IMR-90 (cell line): ENCODE results near the gene TECTB. TPM values are rescaled to one million over a fixed set of nuclear protein-coding genes. Genes with fewer than 3 reads are reported as not detected.

Source experiments
- ATAC-seq: fragments of 200-7000 bp; cut with Tn5 transposase; 2 replicates; pipeline ENCODE4 v1.9.1; 2020; ENCODE audit warnings: low read depth, mild to moderate bottlenecking, moderate library complexity
- BruUV-seq: library from RNA; stranded (reverse); fragments of 400-500 nt; replicated peaks from 2 replicates; lab custom pipeline; 2021; lab: Mats Ljungman, UMichigan
- CTCF ChIA-PET: fragments of 300-600 bp; formaldehyde crosslinking; extraction: SDS; loops from one replicate; lab custom pipeline; 2021; ENCODE audit warnings: antibody characterized with exemption; lab: Yijun Ruan, JAX
- POLR2A ChIA-PET: fragments of 300-600 bp; sonication (Branson Sonifier 250); formaldehyde crosslinking; loops from one replicate; lab custom pipeline; 2022; ENCODE audit warnings: antibody characterized with exemption; ENCODE audit not compliant: unreplicated experiment; lab: Charles Lee
- DNase-seq: peaks from one replicate; pipeline ENCODE4 v3.0.0; 2013
- H2AFZ ChIP-seq: replicated peaks from 2 replicates; pipeline ENCODE3; 2013; ENCODE audit warnings: low read length, mild to moderate bottlenecking; ENCODE audit not compliant: poor library complexity
- H2AK5ac ChIP-seq: 2 replicates; pipeline ENCODE4 v1.6.1; 2013; ENCODE audit warnings: low read depth, low read length, inconsistent platforms
- H2AK9ac ChIP-seq: replicated peaks from 2 replicates; pipeline ENCODE3; 2013; ENCODE audit warnings: mild to moderate bottlenecking, low read depth, low read length, moderate library complexity; ENCODE audit not compliant: poor library complexity
- H2BK120ac ChIP-seq: 2 replicates; pipeline ENCODE4 v1.6.1; 2013; ENCODE audit warnings: low read depth, low read length, inconsistent platforms
- H2BK15ac ChIP-seq: 3 replicates; pipeline ENCODE4 v1.6.1; 2013; ENCODE audit warnings: low read depth, low read length, inconsistent platforms
- H2BK20ac ChIP-seq: 2 replicates; pipeline ENCODE4 v1.6.1; 2013; ENCODE audit warnings: low read depth, mild to moderate bottlenecking, inconsistent platforms, low read length, moderate library complexity
- H2BK5ac ChIP-seq: 2 replicates; pipeline ENCODE4 v1.6.1; 2013; ENCODE audit warnings: mild to moderate bottlenecking, low read depth, low read length, inconsistent platforms; ENCODE audit not compliant: poor library complexity, severe bottlenecking
- H3K14ac ChIP-seq: replicated peaks from 2 replicates; pipeline ENCODE4 v1.6.1; 2013; ENCODE audit warnings: low read depth, low read length, inconsistent platforms
- H3K18ac ChIP-seq: 2 replicates; pipeline ENCODE4 v1.6.1; 2013; ENCODE audit warnings: low read depth, low read length, control low read depth
- H3K23ac ChIP-seq: 2 replicates; pipeline ENCODE4 v1.6.1; 2013; ENCODE audit warnings: low read depth, low read length, inconsistent platforms
- H3K27ac ChIP-seq: 2 replicates; pipeline ENCODE4 v1.5.1; 2013; ENCODE audit warnings: mild to moderate bottlenecking, control low read depth, low read length; ENCODE audit not compliant: insufficient read depth
- H3K27me3 ChIP-seq: 2 replicates; pipeline ENCODE4 v1.6.1; 2013; ENCODE audit warnings: low read length; ENCODE audit not compliant: control insufficient read depth, insufficient read depth
- H3K36me3 ChIP-seq: 2 replicates; pipeline ENCODE4 v1.6.1; 2013; ENCODE audit warnings: low read length, mixed read lengths; ENCODE audit not compliant: control insufficient read depth, insufficient read depth
- H3K4ac ChIP-seq: 2 replicates; pipeline ENCODE4 v1.6.1; 2013; ENCODE audit warnings: low read depth, low read length, inconsistent platforms
- H3K4me1 ChIP-seq: 2 replicates; pipeline ENCODE4 v1.6.1; 2013; ENCODE audit warnings: low read length, mixed read lengths; ENCODE audit not compliant: control insufficient read depth, insufficient read depth
- H3K4me2 ChIP-seq: 2 replicates; pipeline ENCODE4 v1.6.1; 2013; ENCODE audit warnings: low read depth, mild to moderate bottlenecking, control low read depth, low read length, moderate library complexity
- H3K4me3 ChIP-seq: 2 replicates; pipeline ENCODE4 v1.5.1; 2013; ENCODE audit warnings: low read depth, mild to moderate bottlenecking, control low read depth, low read length, moderate library complexity; ENCODE audit not compliant: insufficient read depth
- H3K56ac ChIP-seq: 2 replicates; pipeline ENCODE4 v1.6.1; 2013; ENCODE audit warnings: low read length, inconsistent platforms; ENCODE audit not compliant: insufficient read depth; ENCODE audit errors: extremely low read depth
- H3K79me1 ChIP-seq, 2 experiments: 2 replicates each; pipeline ENCODE4 v1.6.1; 2013; ENCODE audit warnings: low read length in 2 of 2, inconsistent platforms in 1 of 2, low read depth in 1 of 2
- H3K9ac ChIP-seq: 2 replicates; pipeline ENCODE4 v1.6.1; 2013; ENCODE audit warnings: low read depth, low read length, control low read depth
- H3K9me1 ChIP-seq: 2 replicates; pipeline ENCODE4 v1.6.1; 2013; ENCODE audit warnings: low read length, inconsistent platforms; ENCODE audit not compliant: insufficient read depth
- H3K9me3 ChIP-seq: 2 replicates; pipeline ENCODE4 v1.6.1; 2013; ENCODE audit warnings: low read length; ENCODE audit not compliant: control insufficient read depth, insufficient read depth
- H4K20me1 ChIP-seq: 2 replicates; pipeline ENCODE4 v1.6.1; 2013; ENCODE audit warnings: low read length, inconsistent platforms; ENCODE audit not compliant: insufficient read depth
- H4K5ac ChIP-seq: 2 replicates; pipeline ENCODE4 v1.6.1; 2013; ENCODE audit warnings: mild to moderate bottlenecking, low read depth, low read length, control low read depth
- H4K8ac ChIP-seq, 2 experiments: 2 replicates each; pipeline ENCODE4 v1.6.1; 2013; ENCODE audit warnings: low read depth in 2 of 2, low read length in 2 of 2, control low read depth in 1 of 2, inconsistent platforms in 1 of 2
- H4K91ac ChIP-seq: 2 replicates; pipeline ENCODE4 v1.6.1; 2013; ENCODE audit warnings: low read depth, low read length, inconsistent platforms; ENCODE audit not compliant: insufficient read depth
- BHLHE40 ChIP-seq: fragments of 150-350 bp; IDR thresholded peaks from 2 replicates; pipeline ENCODE4 v1.6.1; 2016; ENCODE audit warnings: mild to moderate bottlenecking, low read depth, low read length
- CEBPB ChIP-seq: IDR thresholded peaks from 2 replicates; pipeline ENCODE4 v1.6.1; 2012; ENCODE audit warnings: low read depth, low read length, improper control_type of control experiment
- CHD1 ChIP-seq: IDR thresholded peaks from 2 replicates; pipeline ENCODE4 v1.6.1; 2012; ENCODE audit warnings: low read depth, low read length, improper control_type of control experiment
- ELK1 ChIP-seq: fragments of 150-350 bp; IDR thresholded peaks from 2 replicates; pipeline ENCODE4 v1.6.1; 2016; ENCODE audit warnings: low read depth, mild to moderate bottlenecking, low read length, moderate library complexity, borderline replicate concordance
- FOS ChIP-seq: fragments of 150-350 bp; IDR thresholded peaks from 2 replicates; pipeline ENCODE4 v1.6.1; 2016; ENCODE audit warnings: low read depth, low read length
- MAFK ChIP-seq: IDR thresholded peaks from 2 replicates; pipeline ENCODE4 v1.6.1; 2012; ENCODE audit warnings: low read depth, low read length, improper control_type of control experiment
- MAZ ChIP-seq: IDR thresholded peaks from 2 replicates; pipeline ENCODE4 v1.6.1; 2012; ENCODE audit warnings: low read depth, mild to moderate bottlenecking, low read length, improper control_type of control experiment, moderate library complexity, borderline replicate concordance
- NFE2L2 ChIP-seq: fragments of 150-350 bp; IDR thresholded peaks from 2 replicates; pipeline ENCODE4 v1.6.1; 2016; ENCODE audit warnings: low read depth, mild to moderate bottlenecking, low read length
- POLR2A ChIP-seq: IDR thresholded peaks from 2 replicates; pipeline ENCODE4 v1.6.1; 2012; ENCODE audit warnings: mild to moderate bottlenecking, low read depth, low read length
- RAD21 ChIP-seq: IDR thresholded peaks from 2 replicates; pipeline ENCODE4 v1.6.1; 2012; ENCODE audit warnings: low read length, improper control_type of control experiment
- RCOR1 ChIP-seq: IDR thresholded peaks from 2 replicates; pipeline ENCODE4 v1.6.1; 2012; ENCODE audit warnings: mild to moderate bottlenecking, low read length, improper control_type of control experiment; ENCODE audit not compliant: insufficient replicate concordance
- RFX5 ChIP-seq: IDR thresholded peaks from 2 replicates; pipeline ENCODE4 v1.8.0; 2012; ENCODE audit warnings: low read depth, mild to moderate bottlenecking, low read length, moderate library complexity
- USF2 ChIP-seq: fragments of 150-350 bp; IDR thresholded peaks from 2 replicates; pipeline ENCODE4 v1.6.1; 2017; ENCODE audit warnings: mild to moderate bottlenecking, antibody characterized with exemption, low read length, low read depth
- WGBS, 2 experiments: methylation state at CpG; one replicate each; pipeline versions ENCODE4 v1.1.5 to v1.1.7; 2013; ENCODE audit warnings: missing lambda C conversion rate in 2 of 2; ENCODE audit not compliant: insufficient read length in 1 of 2; ENCODE audit errors: extremely low coverage in 2 of 2; 5-methylcytosine and 5-hydroxymethylcytosine counted together
- dilution Hi-C: fragments of 300-500 bp; cut with HindIII; formaldehyde crosslinking; loops from one replicate; pipeline ENCODE4 v1.14.3; 2018; ENCODE audit warnings: low sequenced_read_pairs; ENCODE audit not compliant: unreplicated experiment
- in situ Hi-C: fragments of 300-500 bp; cut with MboI; formaldehyde crosslinking; loops from 3 replicates; pipeline ENCODE4 v1.14.3; 2019; ENCODE audit warnings: low sequenced_read_pairs, inconsistent platforms, mixed read lengths
- intact Hi-C: fragments of 100-400 bp; cut with micrococcal nuclease; formaldehyde crosslinking; loops from 2 replicates; pipeline ENCODE4 v1.10.0; 2022
- polyA plus RNA-seq, 3 experiments: library from polyadenylated mRNA; depleted of rRNA; stranded (reverse); fragments of >200 nt; gene quantifications; 2 replicates each; pipeline ENCODE4 v1.2.3, GENCODE V29; 2012; ENCODE audit warnings: low replicate concordance in 1 of 3
- total RNA-seq: library from RNA; depleted of rRNA; stranded (reverse); fragments of >200 nt; gene quantifications from 2 replicates; pipeline ENCODE4 v1.2.3, GENCODE V29; 2012
- TF ChIP-seq, protein P1 (sequence below): conservative IDR thresholded peaks from 2 replicates; pipeline ENCODE4 v1.5.1; 2012; ENCODE audit warnings: mild to moderate bottlenecking, low read depth, low read length, improper control_type of control experiment

The TECTB gene
- total and polyA plus RNA-seq, 2 of the 4 experiments (the other 2 are of a cell fraction), result not detected

GRCh38 chr10:112336556-112337201 is 53.5 kb downstream of the TECTB start:
- DNase-seq (no peak), ATAC-seq (no peak)
- dilution Hi-C loops (no loop called here), in situ Hi-C loops (no loop called here), intact Hi-C loops (no loop called here)
- Histone ChIP-seq H3K27me3 (no peaks in the 10 kb centered on the region; the same call in 1 of the 2 replicates), H2AFZ (no peak overlapping the region), H2BK20ac (no peak overlapping the region), H2BK120ac (no peak overlapping the region), H3K4me1 (no peaks in the 10 kb centered on the region), H3K9me3 (no peaks in the 10 kb centered on the region), H2BK5ac (no peak overlapping the region), H2AK5ac (no peak overlapping the region), H3K36me3 (no peaks in the 10 kb centered on the region), H4K91ac (no peak overlapping the region), H3K27ac (no peak overlapping the region), H3K79me1 (no peaks in the 10 kb centered on the region), H2AK9ac (no peak overlapping the region), H2BK15ac (no peak overlapping the region), H4K20me1 (no peaks in the 10 kb centered on the region), H3K14ac (no peak overlapping the region), H3K18ac (no peak overlapping the region), H3K9ac (no peak overlapping the region), H3K4me3 (no peak overlapping the region), H3K23ac (no peak overlapping the region), H3K9me1 (no peaks in the 10 kb centered on the region), H3K56ac (no peak overlapping the region), H4K8ac (no peak overlapping the region), H4K5ac (no peak overlapping the region), H3K4ac (no peak overlapping the region), H3K4me2 (no peak overlapping the region)
- BruUV-seq, result no TSS peak
- WGBS, 2 experiments, result no CpG with 5 or more reads among the region's 5 CpGs
- TF ChIP-seq USF2, result no peak
- no peak for TF ChIP-seq RCOR1
- no peak for TF ChIP-seq CEBPB
- TF ChIP-seq, protein P1, sequence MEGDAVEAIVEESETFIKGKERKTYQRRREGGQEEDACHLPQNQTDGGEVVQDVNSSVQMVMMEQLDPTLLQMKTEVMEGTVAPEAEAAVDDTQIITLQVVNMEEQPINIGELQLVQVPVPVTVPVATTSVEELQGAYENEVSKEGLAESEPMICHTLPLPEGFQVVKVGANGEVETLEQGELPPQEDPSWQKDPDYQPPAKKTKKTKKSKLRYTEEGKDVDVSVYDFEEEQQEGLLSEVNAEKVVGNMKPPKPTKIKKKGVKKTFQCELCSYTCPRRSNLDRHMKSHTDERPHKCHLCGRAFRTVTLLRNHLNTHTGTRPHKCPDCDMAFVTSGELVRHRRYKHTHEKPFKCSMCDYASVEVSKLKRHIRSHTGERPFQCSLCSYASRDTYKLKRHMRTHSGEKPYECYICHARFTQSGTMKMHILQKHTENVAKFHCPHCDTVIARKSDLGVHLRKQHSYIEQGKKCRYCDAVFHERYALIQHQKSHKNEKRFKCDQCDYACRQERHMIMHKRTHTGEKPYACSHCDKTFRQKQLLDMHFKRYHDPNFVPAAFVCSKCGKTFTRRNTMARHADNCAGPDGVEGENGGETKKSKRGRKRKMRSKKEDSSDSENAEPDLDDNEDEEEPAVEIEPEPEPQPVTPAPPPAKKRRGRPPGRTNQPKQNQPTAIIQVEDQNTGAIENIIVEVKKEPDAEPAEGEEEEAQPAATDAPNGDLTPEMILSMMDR, result no peak
- TF ChIP-seq BHLHE40, result no peak
- no peak for TF ChIP-seq MAFK
- no peak for TF ChIP-seq RFX5
- no peak for TF ChIP-seq POLR2A
- TF ChIP-seq ELK1, result no peak
- TF ChIP-seq RAD21, result no peak
- no peak for TF ChIP-seq CHD1
- no peak for TF ChIP-seq FOS
- no peak for TF ChIP-seq MAZ
- no peak for TF ChIP-seq NFE2L2
- ChIA-PET CTCF (no interaction called here), POLR2A (no interaction called here)
